Amniotic epithelial cell (primary cell): ENCODE data around the gene TULP3.

Source experiments
- DNase-seq: peaks from one replicate; pipeline ENCODE4 v3.0.0-alpha.2; 2010; ENCODE audit warnings: low read depth

TULP3 gene

GRCh38 chr12:2930865-2931264 lies 40.2 kb downstream of the TULP3 start:
- DNase-seq: no peak

GRCh38 chr12:2933586-2933985 lies 42.9 kb downstream of the TULP3 start:
- DNase-seq: no peak

- DNase-seq: no peak
Measured at GRCh38 chr12:2934371-2934770, 43.7 kb downstream of the TULP3 start.

GRCh38 chr12:2936301-2936700 lies 45.6 kb downstream of the TULP3 start:
- DNase-seq: no peak

GRCh38 chr12:2937500-2937899 lies 46.8 kb downstream of the TULP3 start:
- no peak for DNase-seq

- no peak for DNase-seq
Measured at GRCh38 chr12:2939191-2939590, 48.5 kb downstream of the TULP3 start.

GRCh38 chr12:2940564-2940963 lies 49.9 kb downstream of the TULP3 start:
- DNase-seq: no peak

- no peak for DNase-seq
Measured at GRCh38 chr12:2941524-2941923, 50.8 kb downstream of the TULP3 start.

GRCh38 chr12:2944401-2945047 lies 53.8 kb downstream of the TULP3 start:
- peak; percentile 18 for DNase-seq

- DNase-seq: no peak
Measured at GRCh38 chr12:2949411-2949810, 58.7 kb downstream of the TULP3 start.

GRCh38 chr12:2955888-2956287 lies 65.2 kb downstream of the TULP3 start:
- no peak for DNase-seq

GRCh38 chr12:2957816-2958431 lies 67.2 kb downstream of the TULP3 start:
- DNase-seq: peak; percentile 22

GRCh38 chr12:2958432-2959191 lies 67.9 kb downstream of the TULP3 start:
- DNase-seq: peak; percentile 47

GRCh38 chr12:2959192-2959504 lies 68.5 kb downstream of the TULP3 start, which contains the start of gene TEAD4:
Gene TEAD4, plus strand, starts transcription at chr12:2959397.
- DNase-seq: peak; percentile 70

- DNase-seq: peak; percentile 55
Measured at GRCh38 chr12:2959505-2960389, 69.1 kb downstream of the TULP3 start.

GRCh38 chr12:2960390-2960956 lies 69.8 kb downstream of the TULP3 start:
- peak; percentile 24 for DNase-seq

- DNase-seq: no peak
Measured at GRCh38 chr12:2960996-2961616, 70.4 kb downstream of the TULP3 start.

- DNase-seq: no peak
Measured at GRCh38 chr12:2961705-2962104, 71.0 kb downstream of the TULP3 start.

GRCh38 chr12:2963154-2963759 lies 72.6 kb downstream of the TULP3 start:
- DNase-seq: no peak

GRCh38 chr12:2963760-2964292 lies 73.1 kb downstream of the TULP3 start:
- no peak for DNase-seq

GRCh38 chr12:2967651-2968050 lies 77.0 kb downstream of the TULP3 start:
- DNase-seq: no peak
